Measurements from ENCODE around the gene ARFIP1. TPM values are rescaled to one million over a fixed set of nuclear protein-coding genes. Genes with fewer than 3 reads are reported as not detected.

Gene ARFIP1
- total RNA-seq, 4 donors from 2014 or later = 34.3 to 45.1 (median 42.1) TPM

GRCh38 chr4:152950402-152951274, 170.9 kb downstream of the ARFIP1 start:
- H3K36me3 ChIP-seq = peaks cover 0 to 6% of the 10 kb centered on the region in 2 donors
- no peaks in the 10 kb centered on the region for H3K27me3 ChIP-seq
- no peak overlapping the region for H3K4me3 ChIP-seq (replicated peaks in 1 of 3)
- intact Hi-C loops (cut with DNase I) = no loop called here
- TF ChIP-seq POLR2A (IDR thresholded peaks at IDR 0.05) (no peak), CTCF (IDR thresholded peaks at IDR 0.05) (no peak)
- DNase-seq = no peak
- no peak overlapping the region for H3K27ac ChIP-seq
- H3K9me3 ChIP-seq = no peaks in the 10 kb centered on the region
- WGBS, 2 donors = 86 to 88% methylated on average over 11 of the region's 11 CpGs
- peaks cover 5 to 6% of the 10 kb centered on the region in 2 donors for H3K4me1 ChIP-seq

GRCh38 chr4:152951348-152951747, 171.6 kb downstream of the ARFIP1 start:
- WGBS, 2 donors = 83 to 84% methylated on average over 3 of the region's 3 CpGs
- DNase-seq = no peak
- Histone ChIP-seq H3K27ac (no peak overlapping the region), H3K4me3 (replicated peaks in 1 of 3) (no peak overlapping the region), H3K36me3 (peaks cover 0 to 6% of the 10 kb centered on the region in 2 donors), H3K9me3 (no peaks in the 10 kb centered on the region), H3K4me1 (peaks cover 6 to 12% of the 10 kb centered on the region in 2 donors), H3K27me3 (no peaks in the 10 kb centered on the region)
- TF ChIP-seq POLR2A (IDR thresholded peaks at IDR 0.05) (no peak), CTCF (IDR thresholded peaks at IDR 0.05) (no peak)
- intact Hi-C loops (cut with DNase I) = no loop called here

GRCh38 chr4:152953514-152953913, 173.8 kb downstream of the ARFIP1 start:
- 93 to 98% methylated on average over 3 of the region's 3 CpGs for WGBS, 2 donors
- Histone ChIP-seq H3K4me1 (peaks cover 26 to 27% of the 10 kb centered on the region in 2 donors), H3K27ac (no peak overlapping the region), H3K27me3 (no peaks in the 10 kb centered on the region), H3K4me3 (replicated peaks in 1 of 3) (no peak overlapping the region), H3K36me3 (peaks cover 0 to 6% of the 10 kb centered on the region in 2 donors), H3K9me3 (no peaks in the 10 kb centered on the region)
- no peak for DNase-seq
- intact Hi-C loops (cut with DNase I) = no loop called here
- no peak for TF ChIP-seq POLR2A (IDR thresholded peaks at IDR 0.05)
- no peak for TF ChIP-seq CTCF (IDR thresholded peaks at IDR 0.05)

- Histone ChIP-seq H3K27ac (no peak overlapping the region), H3K4me1 (peaks cover 26 to 33% of the 10 kb centered on the region in 2 donors), H3K36me3 (peaks cover 0 to 6% of the 10 kb centered on the region in 2 donors), H3K4me3 (replicated peaks in 1 of 3) (no peak overlapping the region), H3K27me3 (no peaks in the 10 kb centered on the region), H3K9me3 (no peaks in the 10 kb centered on the region)
- intact Hi-C loops (cut with DNase I) = no loop called here
- TF ChIP-seq POLR2A (IDR thresholded peaks at IDR 0.05) = no peak
- no peak for TF ChIP-seq CTCF (IDR thresholded peaks at IDR 0.05)
- 90% methylated on average over 1 of the region's 1 CpG for WGBS, 2 donors
- DNase-seq = no peak
Measured at GRCh38 chr4:152954741-152955140, 175.0 kb downstream of the ARFIP1 start.

GRCh38 chr4:152956147-152956546, 176.4 kb downstream of the ARFIP1 start:
- Histone ChIP-seq H3K4me3 (replicated peaks in 1 of 3) (no peak overlapping the region), H3K27ac (peak overlapping the region; percentile 47 to 65 (median 59)), H3K36me3 (peaks cover 3 to 14% of the 10 kb centered on the region in 2 donors), H3K27me3 (no peaks in the 10 kb centered on the region), H3K9me3 (no peaks in the 10 kb centered on the region), H3K4me1 (peaks cover 23 to 33% of the 10 kb centered on the region in 2 donors)
- DNase-seq = no peak
- 50 to 61% methylated on average over 2 of the region's 2 CpGs for WGBS, 2 donors
- TF ChIP-seq CTCF (IDR thresholded peaks at IDR 0.05) = no peak
- no peak for TF ChIP-seq POLR2A (IDR thresholded peaks at IDR 0.05)
- intact Hi-C loops (cut with DNase I) = no loop called here
